ENCODE results near the gene IL4R. TPM values are rescaled to one million over a fixed set of nuclear protein-coding genes. Genes with fewer than 3 reads are reported as not detected.

IL4R gene
- total and polyA plus RNA-seq, 3 donors from 2014 or later = 41.4 to 70.7 (median 68.6) TPM

- DNase-seq = no peak
- H3K4me3 ChIP-seq = no peak overlapping the region
- intact Hi-C loops (cut with DNase I; ENCODE audit: low total_unique reads) = no loop called here
- TF ChIP-seq CTCF (IDR thresholded peaks at IDR 0.05) (no peak), POLR2A (IDR thresholded peaks at IDR 0.05) (no peak)
- H3K27ac ChIP-seq = peak overlapping the region in 1 of 2 donors; percentile 2
- H3K27me3 ChIP-seq = no peaks in the 10 kb centered on the region
- H3K36me3 ChIP-seq (ENCODE audit: low read depth, missing control alignments) = no peaks in the 10 kb centered on the region
- peaks cover 27% of the 10 kb centered on the region for H3K4me1 ChIP-seq
- H3K9me3 ChIP-seq = no peaks in the 10 kb centered on the region
- 89 to 99% methylated on average over 13 of the region's 13 CpGs for WGBS, 2 donors
These were observed 5.6 kb downstream of the IL4R start for GRCh38 chr16:27319257-27319965.

- Histone ChIP-seq H3K4me3 (no peak overlapping the region), H3K4me1 (peaks cover 26% of the 10 kb centered on the region), H3K27me3 (no peaks in the 10 kb centered on the region), H3K27ac (no peak overlapping the region), H3K9me3 (no peaks in the 10 kb centered on the region), H3K36me3 (ENCODE audit: low read depth, missing control alignments) (no peaks in the 10 kb centered on the region)
- peak; percentile 57 for DNase-seq
- intact Hi-C loops (cut with DNase I; ENCODE audit: low total_unique reads) = no loop called here
- 63 to 68% methylated on average over 12 of the region's 12 CpGs for WGBS, 2 donors
- no peak for TF ChIP-seq POLR2A (IDR thresholded peaks at IDR 0.05)
- no peak for TF ChIP-seq CTCF (IDR thresholded peaks at IDR 0.05)
These were observed 6.7 kb downstream of the IL4R start for GRCh38 chr16:27320261-27321012.

- H3K4me1 ChIP-seq = peaks cover 18% of the 10 kb centered on the region
These were observed 7.5 kb downstream of the IL4R start for GRCh38 chr16:27321013-27321915.

More at GRCh38 chr16:27321013-27321915, 7.5 kb downstream of the IL4R start:
- intact Hi-C loops (cut with DNase I; ENCODE audit: low total_unique reads) = no loop called here
- H3K27me3 ChIP-seq = no peaks in the 10 kb centered on the region
- no peaks in the 10 kb centered on the region for H3K9me3 ChIP-seq
- no peaks in the 10 kb centered on the region for H3K36me3 ChIP-seq (ENCODE audit: low read depth, missing control alignments)
- no peak for TF ChIP-seq POLR2A (IDR thresholded peaks at IDR 0.05)
- TF ChIP-seq CTCF (IDR thresholded peaks at IDR 0.05) = no peak
- no peak for DNase-seq
- no peak overlapping the region for H3K27ac ChIP-seq
- no peak overlapping the region for H3K4me3 ChIP-seq
- 89 to 90% methylated on average over 7 of the region's 7 CpGs for WGBS, 2 donors

Measured in testis (tissue), 3 donors.